Mesothelial cell of epicardium (in vitro differentiated cells): ENCODE data around the gene ZSWIM3. TPM values are rescaled to one million over a fixed set of nuclear protein-coding genes. Genes with fewer than 3 reads are reported as not detected.

Experiments used
- DNase-seq, 2 experiments: peaks; one replicate each; pipeline ENCODE4 v3.0.0; 2021; ENCODE audit warnings: low spot score in 2 of 2; ENCODE audit not compliant: unreplicated experiment in 2 of 2
- H3K27ac Mint-ChIP-seq: 2 replicates; pipeline ENCODE4 v1.8.0; 2021; ENCODE audit warnings: mixed read lengths
- H3K27me3 Mint-ChIP-seq: 2 replicates; pipeline ENCODE4 v1.8.0; 2021; ENCODE audit warnings: low read depth, mixed read lengths
- H3K36me3 Mint-ChIP-seq: 2 replicates; pipeline ENCODE4 v1.8.0; 2021; ENCODE audit warnings: mixed read lengths
- H3K4me1 Mint-ChIP-seq: 2 replicates; pipeline ENCODE4 v1.8.0; 2021; ENCODE audit warnings: mixed read lengths
- H3K4me3 Mint-ChIP-seq: 2 replicates; pipeline ENCODE4 v1.8.0; 2021; ENCODE audit warnings: mild to moderate bottlenecking, moderate library complexity, mixed read lengths
- H3K9me3 Mint-ChIP-seq: 2 replicates; pipeline ENCODE4 v1.8.0; 2021; ENCODE audit warnings: mixed read lengths
- total RNA-seq: library from RNA; stranded (reverse); gene quantifications from 3 replicates; pipeline ENCODE4 v1.2.1, GENCODE V29; 2021
- TF ChIP-seq, protein P1 (sequence below): fragments of 200-600 bp; sonication (generic); IDR thresholded peaks from one replicate; pipeline ENCODE4 v1.5.0; 2021; ENCODE audit warnings: antibody characterized with exemption; ENCODE audit not compliant: unreplicated experiment

Gene ZSWIM3
- total RNA-seq, 1 donor from 2014 or later: 4.6 TPM

DNA sequence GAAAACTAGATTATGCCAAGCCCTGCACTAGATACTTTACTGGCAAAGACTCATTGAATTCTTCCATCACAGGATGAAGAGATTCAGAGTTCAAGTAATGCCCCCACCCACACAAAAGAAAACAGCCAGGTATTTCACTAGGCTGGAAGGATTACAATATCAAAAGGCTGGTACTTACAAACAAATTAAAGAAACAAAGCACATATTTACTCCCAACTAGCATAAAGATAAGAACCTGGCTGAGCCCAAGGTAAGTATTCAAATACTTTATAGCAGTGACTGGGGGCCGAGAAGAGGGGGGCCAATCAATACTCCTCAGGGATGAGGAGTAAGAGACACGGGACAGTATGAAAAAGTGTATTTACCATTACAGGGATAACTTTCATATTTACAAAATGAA, 3.9 kb upstream of the ZSWIM3 start:
- H3K27me3 Mint-ChIP-seq: no peaks in the 10 kb centered on the region
- no peak overlapping the region for H3K27ac Mint-ChIP-seq
- no peak overlapping the region for H3K4me3 Mint-ChIP-seq
- no peaks in the 10 kb centered on the region for H3K9me3 Mint-ChIP-seq
- H3K4me1 Mint-ChIP-seq: peaks cover 21% of the 10 kb centered on the region
- no peak for DNase-seq
- TF ChIP-seq, protein P1, sequence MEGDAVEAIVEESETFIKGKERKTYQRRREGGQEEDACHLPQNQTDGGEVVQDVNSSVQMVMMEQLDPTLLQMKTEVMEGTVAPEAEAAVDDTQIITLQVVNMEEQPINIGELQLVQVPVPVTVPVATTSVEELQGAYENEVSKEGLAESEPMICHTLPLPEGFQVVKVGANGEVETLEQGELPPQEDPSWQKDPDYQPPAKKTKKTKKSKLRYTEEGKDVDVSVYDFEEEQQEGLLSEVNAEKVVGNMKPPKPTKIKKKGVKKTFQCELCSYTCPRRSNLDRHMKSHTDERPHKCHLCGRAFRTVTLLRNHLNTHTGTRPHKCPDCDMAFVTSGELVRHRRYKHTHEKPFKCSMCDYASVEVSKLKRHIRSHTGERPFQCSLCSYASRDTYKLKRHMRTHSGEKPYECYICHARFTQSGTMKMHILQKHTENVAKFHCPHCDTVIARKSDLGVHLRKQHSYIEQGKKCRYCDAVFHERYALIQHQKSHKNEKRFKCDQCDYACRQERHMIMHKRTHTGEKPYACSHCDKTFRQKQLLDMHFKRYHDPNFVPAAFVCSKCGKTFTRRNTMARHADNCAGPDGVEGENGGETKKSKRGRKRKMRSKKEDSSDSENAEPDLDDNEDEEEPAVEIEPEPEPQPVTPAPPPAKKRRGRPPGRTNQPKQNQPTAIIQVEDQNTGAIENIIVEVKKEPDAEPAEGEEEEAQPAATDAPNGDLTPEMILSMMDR: no peak
- H3K36me3 Mint-ChIP-seq: peaks cover 12% of the 10 kb centered on the region

DNA sequence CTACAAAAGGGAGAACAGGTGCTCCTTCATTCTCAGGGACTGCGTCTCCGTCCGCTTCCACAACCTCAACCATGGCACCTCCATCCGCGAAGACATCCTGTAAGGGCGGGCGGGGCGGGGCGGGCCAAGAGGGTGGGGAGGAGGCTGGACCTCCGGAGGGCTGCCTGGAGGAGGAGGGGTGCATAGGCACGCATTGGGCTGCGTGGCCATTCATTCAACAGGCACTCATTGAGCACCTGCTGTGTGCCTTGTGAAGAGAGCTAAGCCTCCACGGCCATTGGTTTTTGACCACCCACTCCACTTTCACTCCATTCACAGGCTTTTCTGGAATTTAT, 435 bp downstream of the ZSWIM3 start:
- Mint-ChIP-seq H3K4me3 (peak overlapping the region; percentile 93), H3K9me3 (no peaks in the 10 kb centered on the region), H3K4me1 (peaks cover 34% of the 10 kb centered on the region), H3K27ac (peak overlapping the region; percentile 88), H3K36me3 (peaks cover 2% of the 10 kb centered on the region), H3K27me3 (no peaks in the 10 kb centered on the region)
- DNase-seq: no peak
- TF ChIP-seq, protein P1: no peak

DNA sequence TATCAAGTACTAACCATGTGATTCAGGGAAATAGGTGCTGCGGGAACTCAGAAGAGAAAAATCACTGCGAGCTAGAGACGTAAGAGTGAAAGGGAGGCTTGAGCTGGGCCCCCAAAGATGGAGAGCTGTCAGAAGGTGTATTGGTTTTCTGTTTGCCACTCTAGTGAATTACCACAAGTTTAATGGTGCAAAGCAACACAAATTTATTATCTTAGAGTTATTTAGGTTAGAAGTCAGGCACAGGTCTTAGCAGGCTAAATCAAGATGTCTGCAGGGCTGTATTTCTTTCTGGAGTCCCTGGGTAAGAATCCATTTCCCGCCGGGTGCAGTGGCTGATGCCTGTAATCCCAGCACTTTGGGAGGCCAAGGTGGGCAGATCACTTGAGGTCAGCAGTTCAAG, 2.5 kb downstream of the ZSWIM3 start:
- Mint-ChIP-seq H3K9me3 (no peaks in the 10 kb centered on the region), H3K27ac (no peak overlapping the region), H3K4me3 (no peak overlapping the region), H3K36me3 (no peaks in the 10 kb centered on the region), H3K4me1 (peaks cover 34% of the 10 kb centered on the region), H3K27me3 (no peaks in the 10 kb centered on the region)
- TF ChIP-seq, protein P1: no peak
- no peak for DNase-seq

DNA sequence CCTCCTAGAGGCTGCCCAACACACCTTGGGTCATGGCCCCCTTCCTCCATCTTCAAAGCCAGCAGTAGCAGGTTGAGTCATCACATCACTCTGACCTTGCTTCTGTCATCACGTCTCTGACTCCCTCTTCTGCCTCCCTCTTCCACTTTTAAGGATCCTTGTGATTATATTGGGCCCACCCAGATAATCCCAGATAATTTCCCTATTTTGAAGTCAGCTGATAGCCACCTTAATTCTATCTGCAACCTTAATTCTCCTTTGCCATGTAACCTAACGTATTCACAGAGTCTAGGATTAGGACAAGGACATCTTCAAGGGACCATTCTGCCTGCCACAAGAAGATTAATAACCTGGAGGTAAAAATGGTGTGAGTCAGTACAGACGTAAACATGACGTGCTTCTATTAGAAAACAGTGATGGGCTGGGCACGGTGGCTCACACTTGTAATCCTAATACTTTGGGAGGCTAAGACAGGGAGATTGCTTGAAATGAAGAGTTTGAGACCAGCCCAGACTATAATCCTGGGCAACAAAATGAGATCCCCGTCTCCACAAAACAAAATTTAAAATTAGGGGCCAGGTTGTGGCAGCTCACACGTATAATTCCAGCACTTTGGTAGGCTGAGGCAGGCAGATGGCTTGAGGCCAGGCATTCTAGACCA, 3.3 kb downstream of the ZSWIM3 start:
- H3K27me3 Mint-ChIP-seq: no peaks in the 10 kb centered on the region
- TF ChIP-seq, protein P1: no peak
- DNase-seq: no peak
- no peaks in the 10 kb centered on the region for H3K36me3 Mint-ChIP-seq
- H3K4me1 Mint-ChIP-seq: peaks cover 34% of the 10 kb centered on the region
- H3K9me3 Mint-ChIP-seq: no peaks in the 10 kb centered on the region
- no peak overlapping the region for H3K27ac Mint-ChIP-seq
- H3K4me3 Mint-ChIP-seq: no peak overlapping the region

DNA sequence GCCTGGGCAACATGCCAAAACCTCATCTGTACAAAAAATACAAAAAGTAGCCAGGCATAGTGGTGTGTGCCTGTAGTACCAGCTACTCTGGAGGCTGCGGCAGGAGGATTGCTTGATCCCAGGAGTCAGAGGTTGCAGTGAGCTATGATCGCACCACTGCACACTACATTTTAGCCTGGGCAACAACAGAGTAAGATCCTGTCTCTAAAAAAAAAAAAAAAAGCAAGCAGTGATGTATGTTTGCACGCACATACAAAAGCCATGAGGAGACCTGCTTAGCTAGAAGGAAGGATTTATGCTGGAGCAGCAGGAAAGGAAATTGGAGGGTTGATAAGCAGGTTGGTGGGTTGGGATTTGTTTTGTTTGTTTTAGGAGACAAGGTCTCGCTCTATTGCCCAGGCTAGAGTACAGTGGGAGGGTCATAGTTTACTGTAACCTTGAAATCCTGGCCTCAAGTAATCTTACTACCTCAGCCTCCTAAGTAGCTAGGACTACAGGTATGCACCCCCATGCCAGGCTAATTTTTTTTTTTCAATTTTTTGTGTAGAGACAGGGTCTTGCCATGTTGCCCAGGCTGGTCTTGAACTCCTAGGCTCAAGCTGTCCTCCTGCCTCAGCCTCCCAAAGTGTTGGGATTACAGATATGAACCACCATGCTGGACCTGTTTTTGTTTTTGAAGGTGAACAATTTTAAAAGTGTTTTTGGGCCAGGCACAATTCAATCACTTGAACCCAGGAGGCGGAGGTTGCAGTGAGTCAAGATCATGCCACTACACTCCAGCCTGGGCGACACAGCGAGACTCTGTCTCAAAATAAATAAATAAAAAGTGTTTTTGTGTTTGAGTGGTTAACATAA, 4.0 kb downstream of the ZSWIM3 start:
- peak overlapping the region; percentile 43 for H3K27ac Mint-ChIP-seq
- TF ChIP-seq, protein P1: no peak
- no peaks in the 10 kb centered on the region for H3K36me3 Mint-ChIP-seq
- H3K27me3 Mint-ChIP-seq: no peaks in the 10 kb centered on the region
- no peaks in the 10 kb centered on the region for H3K9me3 Mint-ChIP-seq
- no peak overlapping the region for H3K4me3 Mint-ChIP-seq
- DNase-seq: no peak
- peaks cover 28% of the 10 kb centered on the region for H3K4me1 Mint-ChIP-seq
